ENCODE measurements around the gene CEPT1. TPM values are rescaled to one million over a fixed set of nuclear protein-coding genes. Genes with fewer than 3 reads are reported as not detected.
A peak's percentile ranks its signal among the peaks of the same experiment; 100 is the strongest.

CEPT1 gene
- total and polyA plus RNA-seq, 9 of the 15 experiments (the other 6 are each of a cell fraction or from before 2014, with no cell fraction given) = 24.4 to 72.6 (median 42.4) TPM

DNA sequence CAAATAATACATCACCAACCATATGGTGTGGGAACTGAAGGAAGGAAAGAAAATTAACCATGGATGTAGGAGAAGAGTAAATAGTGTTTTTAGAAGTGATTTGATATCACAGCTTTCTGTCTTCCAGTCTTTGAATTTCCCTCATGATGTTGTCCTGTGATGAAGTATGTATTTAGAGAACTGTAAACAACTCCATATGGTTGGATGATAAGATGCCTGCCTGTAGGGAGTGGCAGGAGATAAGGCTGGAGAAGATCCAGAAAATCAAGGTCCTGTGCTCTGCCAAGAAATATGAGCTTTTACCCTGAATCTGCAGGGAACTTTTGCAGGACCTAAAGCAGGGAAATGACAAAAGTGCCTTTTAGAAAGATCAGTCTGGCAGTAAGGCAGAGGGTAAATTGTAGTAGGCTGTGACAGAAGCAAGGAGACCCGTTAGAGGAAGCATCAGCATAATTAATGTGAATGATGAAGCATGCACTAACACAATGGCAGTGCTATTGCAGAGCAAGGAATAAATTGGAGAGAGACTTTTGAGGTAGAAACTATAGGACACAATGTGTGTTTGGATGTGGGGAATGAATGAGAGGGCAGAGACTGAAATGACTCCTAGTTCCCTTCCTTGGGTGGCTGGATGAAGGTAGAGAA, 21.9 kb downstream of the CEPT1 start (continued):
- TF ChIP-seq, protein P1, sequence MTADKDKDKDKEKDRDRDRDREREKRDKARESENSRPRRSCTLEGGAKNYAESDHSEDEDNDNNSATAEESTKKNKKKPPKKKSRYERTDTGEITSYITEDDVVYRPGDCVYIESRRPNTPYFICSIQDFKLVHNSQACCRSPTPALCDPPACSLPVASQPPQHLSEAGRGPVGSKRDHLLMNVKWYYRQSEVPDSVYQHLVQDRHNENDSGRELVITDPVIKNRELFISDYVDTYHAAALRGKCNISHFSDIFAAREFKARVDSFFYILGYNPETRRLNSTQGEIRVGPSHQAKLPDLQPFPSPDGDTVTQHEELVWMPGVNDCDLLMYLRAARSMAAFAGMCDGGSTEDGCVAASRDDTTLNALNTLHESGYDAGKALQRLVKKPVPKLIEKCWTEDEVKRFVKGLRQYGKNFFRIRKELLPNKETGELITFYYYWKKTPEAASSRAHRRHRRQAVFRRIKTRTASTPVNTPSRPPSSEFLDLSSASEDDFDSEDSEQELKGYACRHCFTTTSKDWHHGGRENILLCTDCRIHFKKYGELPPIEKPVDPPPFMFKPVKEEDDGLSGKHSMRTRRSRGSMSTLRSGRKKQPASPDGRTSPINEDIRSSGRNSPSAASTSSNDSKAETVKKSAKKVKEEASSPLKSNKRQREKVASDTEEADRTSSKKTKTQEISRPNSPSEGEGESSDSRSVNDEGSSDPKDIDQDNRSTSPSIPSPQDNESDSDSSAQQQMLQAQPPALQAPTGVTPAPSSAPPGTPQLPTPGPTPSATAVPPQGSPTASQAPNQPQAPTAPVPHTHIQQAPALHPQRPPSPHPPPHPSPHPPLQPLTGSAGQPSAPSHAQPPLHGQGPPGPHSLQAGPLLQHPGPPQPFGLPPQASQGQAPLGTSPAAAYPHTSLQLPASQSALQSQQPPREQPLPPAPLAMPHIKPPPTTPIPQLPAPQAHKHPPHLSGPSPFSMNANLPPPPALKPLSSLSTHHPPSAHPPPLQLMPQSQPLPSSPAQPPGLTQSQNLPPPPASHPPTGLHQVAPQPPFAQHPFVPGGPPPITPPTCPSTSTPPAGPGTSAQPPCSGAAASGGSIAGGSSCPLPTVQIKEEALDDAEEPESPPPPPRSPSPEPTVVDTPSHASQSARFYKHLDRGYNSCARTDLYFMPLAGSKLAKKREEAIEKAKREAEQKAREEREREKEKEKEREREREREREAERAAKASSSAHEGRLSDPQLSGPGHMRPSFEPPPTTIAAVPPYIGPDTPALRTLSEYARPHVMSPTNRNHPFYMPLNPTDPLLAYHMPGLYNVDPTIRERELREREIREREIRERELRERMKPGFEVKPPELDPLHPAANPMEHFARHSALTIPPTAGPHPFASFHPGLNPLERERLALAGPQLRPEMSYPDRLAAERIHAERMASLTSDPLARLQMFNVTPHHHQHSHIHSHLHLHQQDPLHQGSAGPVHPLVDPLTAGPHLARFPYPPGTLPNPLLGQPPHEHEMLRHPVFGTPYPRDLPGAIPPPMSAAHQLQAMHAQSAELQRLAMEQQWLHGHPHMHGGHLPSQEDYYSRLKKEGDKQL (CRISPR knock-in tag; IDR thresholded peaks at IDR 0.05; ENCODE audit: borderline replicate concordance) = no peak
- TF ChIP-seq SIRT6 (IDR thresholded peaks at IDR 0.05; ENCODE audit: low read depth, low read length) (no peak), ZNF717 (CRISPR knock-in tag; IDR thresholded peaks at IDR 0.05) (no peak), KDM5B (IDR thresholded peaks at IDR 0.05; ENCODE audit: insufficient replicate concordance, low read depth, low read length) (no peak), ZEB2 (IDR thresholded peaks at IDR 0.05) (0 out of 2 replicates have a peak, but pooled peaks have one; percentile 41), SMAD4 (CRISPR knock-in tag; conservative IDR thresholded peaks at IDR 0.05) (peak; percentile 79), BDP1 (IDR thresholded peaks at IDR 0.05; ENCODE audit: insufficient read depth, insufficient read length) (no peak), ZNF316 (IDR thresholded peaks at IDR 0.05) (no peak), ZNF121 (CRISPR knock-in tag; conservative IDR thresholded peaks at IDR 0.05) (no peak), CBX1 (IDR thresholded peaks at IDR 0.05; ENCODE audit: low read depth) (no peak), ZNF79 (CRISPR knock-in tag; IDR thresholded peaks at IDR 0.05; ENCODE audit: low read depth) (peak; percentile 72), SMARCB1 (IDR thresholded peaks at IDR 0.05; ENCODE audit: insufficient read length, low read depth) (no peak), ZSCAN32 (CRISPR knock-in tag; IDR thresholded peaks at IDR 0.05) (no peak)
- TF ChIP-seq, protein P2, sequence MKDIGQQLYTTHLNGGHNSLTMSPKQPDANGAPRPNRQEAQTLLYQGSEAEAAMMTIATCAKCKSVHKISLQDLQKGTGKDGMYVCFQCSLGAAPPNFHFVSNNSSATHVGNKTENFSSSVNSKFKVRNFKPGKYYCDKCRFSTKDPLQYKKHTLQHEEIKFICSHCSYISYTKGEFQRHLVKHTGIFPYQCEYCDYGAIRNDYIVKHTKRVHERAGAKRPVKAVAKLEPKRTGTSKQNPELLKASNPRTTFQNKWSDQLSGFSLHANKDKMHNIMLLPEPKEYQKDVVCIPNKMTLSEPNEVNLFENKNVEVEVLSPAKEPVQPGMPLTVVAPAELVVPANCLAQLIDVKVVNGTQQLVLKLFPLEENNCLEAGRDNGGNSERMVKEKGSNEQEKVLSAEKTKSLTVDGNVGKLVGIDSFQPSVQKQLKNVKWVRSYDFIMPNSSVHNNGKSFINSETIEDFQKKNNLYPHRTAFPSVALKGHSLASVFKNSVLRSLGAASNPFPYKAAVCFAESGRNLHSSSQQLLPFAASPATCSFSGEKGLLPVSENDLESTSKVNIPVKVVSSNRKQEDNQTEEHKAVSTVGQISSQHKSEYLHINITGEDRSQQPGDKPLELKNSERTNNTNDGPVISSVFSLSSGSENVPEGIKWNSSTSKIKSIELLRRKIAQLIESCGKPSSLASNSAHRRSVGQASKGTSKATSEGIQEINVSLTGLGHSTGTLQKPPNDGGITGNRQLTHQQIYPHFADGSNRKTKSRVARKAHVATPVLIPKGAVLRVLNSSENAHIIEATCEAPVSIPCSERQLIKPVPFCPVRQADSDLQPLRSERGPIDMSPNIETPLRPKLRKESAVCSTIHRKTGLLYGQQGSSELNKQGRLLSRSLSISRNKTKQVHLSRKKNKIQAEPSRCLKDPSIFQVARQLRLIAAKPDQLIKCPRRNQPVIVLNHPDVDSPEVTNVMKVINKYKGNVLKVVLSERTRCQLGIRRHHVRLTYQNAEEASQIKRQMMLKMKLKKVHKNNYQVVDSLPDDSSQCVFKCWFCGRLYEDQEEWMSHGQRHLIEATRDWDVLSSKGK (CRISPR knock-in tag; IDR thresholded peaks at IDR 0.05) = no peak
- TF ChIP-seq, protein P3, sequence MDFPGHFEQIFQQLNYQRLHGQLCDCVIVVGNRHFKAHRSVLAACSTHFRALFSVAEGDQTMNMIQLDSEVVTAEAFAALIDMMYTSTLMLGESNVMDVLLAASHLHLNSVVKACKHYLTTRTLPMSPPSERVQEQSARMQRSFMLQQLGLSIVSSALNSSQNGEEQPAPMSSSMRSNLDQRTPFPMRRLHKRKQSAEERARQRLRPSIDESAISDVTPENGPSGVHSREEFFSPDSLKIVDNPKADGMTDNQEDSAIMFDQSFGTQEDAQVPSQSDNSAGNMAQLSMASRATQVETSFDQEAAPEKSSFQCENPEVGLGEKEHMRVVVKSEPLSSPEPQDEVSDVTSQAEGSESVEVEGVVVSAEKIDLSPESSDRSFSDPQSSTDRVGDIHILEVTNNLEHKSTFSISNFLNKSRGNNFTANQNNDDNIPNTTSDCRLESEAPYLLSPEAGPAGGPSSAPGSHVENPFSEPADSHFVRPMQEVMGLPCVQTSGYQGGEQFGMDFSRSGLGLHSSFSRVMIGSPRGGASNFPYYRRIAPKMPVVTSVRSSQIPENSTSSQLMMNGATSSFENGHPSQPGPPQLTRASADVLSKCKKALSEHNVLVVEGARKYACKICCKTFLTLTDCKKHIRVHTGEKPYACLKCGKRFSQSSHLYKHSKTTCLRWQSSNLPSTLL (IDR thresholded peaks at IDR 0.05) = no peak
- TF ChIP-seq, protein P4, sequence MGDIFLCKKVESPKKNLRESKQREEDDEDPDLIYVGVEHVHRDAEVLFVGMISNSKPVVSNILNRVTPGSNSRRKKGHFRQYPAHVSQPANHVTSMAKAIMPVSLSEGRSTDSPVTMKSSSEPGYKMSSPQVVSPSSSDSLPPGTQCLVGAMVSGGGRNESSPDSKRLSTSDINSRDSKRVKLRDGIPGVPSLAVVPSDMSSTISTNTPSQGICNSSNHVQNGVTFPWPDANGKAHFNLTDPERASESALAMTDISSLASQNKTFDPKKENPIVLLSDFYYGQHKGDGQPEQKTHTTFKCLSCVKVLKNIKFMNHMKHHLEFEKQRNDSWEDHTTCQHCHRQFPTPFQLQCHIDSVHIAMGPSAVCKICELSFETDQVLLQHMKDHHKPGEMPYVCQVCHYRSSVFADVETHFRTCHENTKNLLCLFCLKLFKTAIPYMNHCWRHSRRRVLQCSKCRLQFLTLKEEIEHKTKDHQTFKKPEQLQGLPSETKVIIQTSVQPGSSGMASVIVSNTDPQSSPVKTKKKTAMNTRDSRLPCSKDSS (IDR thresholded peaks at IDR 0.05; ENCODE audit: low read depth, partially characterized antibody) = no peak

Data from K562 (cell line).